Keratinocyte (primary cell): Measurements from ENCODE around the gene TMEM120B. TPM values are rescaled to one million over a fixed set of nuclear protein-coding genes. Genes with fewer than 3 reads are reported as not detected.

Source experiments
- DNase-seq: peaks from one replicate; pipeline ENCODE4 v3.0.0-alpha.2; 2011; ENCODE audit warnings: low read depth, missing footprints, low spot score
- FAIRE-seq: peaks from 2 replicates; lab custom pipeline; 2011; peaks lifted over from hg19 to GRCh38; lab: Jason Lieb, UNC
- H2AFZ ChIP-seq: 2 replicates; pipeline ENCODE4 v1.6.0; 2012; ENCODE audit warnings: low read length, control low read depth, inconsistent platforms; ENCODE audit not compliant: control insufficient read depth
- H3K27ac ChIP-seq: 2 replicates; pipeline ENCODE4 v1.5.1; 2011; ENCODE audit warnings: low read length; ENCODE audit not compliant: control insufficient read depth, insufficient read depth
- H3K27me3 ChIP-seq: 3 replicates; pipeline ENCODE4 v1.6.0; 2011; ENCODE audit warnings: low read length; ENCODE audit not compliant: control insufficient read depth, insufficient read depth; ENCODE audit errors: extremely low read depth
- H3K36me3 ChIP-seq, 2 experiments: 2 replicates in 1 of 2; 3 replicates in 1 of 2; pipeline ENCODE4 v1.5.1; 2011; ENCODE audit warnings: low read length in 2 of 2, mild to moderate bottlenecking in 1 of 2; ENCODE audit not compliant: control insufficient read depth in 2 of 2, insufficient read depth in 2 of 2; ENCODE audit errors: extremely low read depth in 1 of 2
- H3K4me1 ChIP-seq: 3 replicates; pipeline ENCODE4 v1.5.1; 2011; ENCODE audit warnings: low read length; ENCODE audit not compliant: control insufficient read depth, insufficient read depth; ENCODE audit errors: extremely low read depth
- H3K4me2 ChIP-seq: 3 replicates; pipeline ENCODE4 v1.6.0; 2011; ENCODE audit warnings: low read depth, low read length; ENCODE audit not compliant: control insufficient read depth, insufficient read depth; ENCODE audit errors: extremely low read depth
- H3K4me3 ChIP-seq, 3 experiments: fragments of 200-600 bp in 1 of 3; sonication (generic) in 1 of 3; 2 replicates in 2 of 3; 3 replicates in 1 of 3; pipeline ENCODE4 v1.5.1; 2011 to 2016; ENCODE audit warnings: low read length in 3 of 3, mild to moderate bottlenecking in 3 of 3, control low read depth in 2 of 3, inconsistent platforms in 1 of 3, low read depth in 1 of 3, mixed read lengths in 1 of 3, mixed run types in 1 of 3, moderate library complexity in 1 of 3; ENCODE audit not compliant: control insufficient read depth in 2 of 3, insufficient read depth in 2 of 3; ENCODE audit errors: extremely low read depth in 1 of 3
- H3K79me2 ChIP-seq: 2 replicates; pipeline ENCODE4 v1.6.0; 2012; ENCODE audit warnings: low read length; ENCODE audit not compliant: control insufficient read depth, insufficient read depth
- H3K9ac ChIP-seq: 3 replicates; pipeline ENCODE4 v1.6.0; 2011; ENCODE audit warnings: low read length; ENCODE audit not compliant: control insufficient read depth, insufficient read depth; ENCODE audit errors: extremely low read depth
- H3K9me1 ChIP-seq: 3 replicates; pipeline ENCODE4 v1.6.0; 2011; ENCODE audit warnings: low read length; ENCODE audit not compliant: control insufficient read depth, insufficient read depth; ENCODE audit errors: extremely low read depth
- H3K9me3 ChIP-seq: 2 replicates; pipeline ENCODE4 v1.5.1; 2012; ENCODE audit warnings: low read depth, low read length; ENCODE audit not compliant: control insufficient read depth
- H4K20me1 ChIP-seq: 3 replicates; pipeline ENCODE4 v1.6.0; 2011; ENCODE audit warnings: low read length; ENCODE audit not compliant: control insufficient read depth, insufficient read depth; ENCODE audit errors: extremely low read depth
- CTCF ChIP-seq, 3 experiments: IDR thresholded peaks in 1 of 3; conservative IDR thresholded peaks in 1 of 3; optimal IDR thresholded peaks in 1 of 3; 2 replicates in 2 of 3; 3 replicates in 1 of 3; pipeline versions ENCODE3 to v1.5.1; 2011; ENCODE audit warnings: low read length in 3 of 3, mild to moderate bottlenecking in 3 of 3, moderate library complexity in 2 of 3, control low read depth in 1 of 3, inconsistent platforms in 1 of 3; ENCODE audit not compliant: insufficient read depth in 2 of 3; ENCODE audit errors: extremely low read depth in 1 of 3
- EZH2 ChIP-seq: IDR thresholded peaks from one replicate; pipeline ENCODE4 v1.6.1; 2012; ENCODE audit warnings: inconsistent platforms, mild to moderate bottlenecking, low read length, moderate library complexity
- dilution Hi-C: fragments of 300-500 bp; cut with MboI; formaldehyde crosslinking; loops from one replicate; pipeline ENCODE4 v1.7.0; 2020; ENCODE audit warnings: low sequenced_read_pairs; ENCODE audit not compliant: extremely low pct_ligation_motif_present
- polyA plus RNA-seq, 5 experiments: library from polyadenylated mRNA; depleted of rRNA in 3 of 5; stranded (reverse) in 3 of 5; stranded (forward) in 1 of 5; unstranded in 1 of 5; fragments of >200 nt; gene quantifications; 1 replicate in 1 of 5; 2 replicates in 3 of 5; 3 replicates in 1 of 5; pipeline versions ENCODE4 v1.2.1 to v1.2.3, GENCODE V29; 2011 to 2012; ENCODE audit warnings: missing spikeins in 2 of 5, low read depth in 1 of 5, low replicate concordance in 1 of 5

The TMEM120B gene
- polyA plus RNA-seq, 1 donor (not counting 4 experiments of a cell fraction or from before 2014, with no cell fraction given), result 6.9 TPM

DNA sequence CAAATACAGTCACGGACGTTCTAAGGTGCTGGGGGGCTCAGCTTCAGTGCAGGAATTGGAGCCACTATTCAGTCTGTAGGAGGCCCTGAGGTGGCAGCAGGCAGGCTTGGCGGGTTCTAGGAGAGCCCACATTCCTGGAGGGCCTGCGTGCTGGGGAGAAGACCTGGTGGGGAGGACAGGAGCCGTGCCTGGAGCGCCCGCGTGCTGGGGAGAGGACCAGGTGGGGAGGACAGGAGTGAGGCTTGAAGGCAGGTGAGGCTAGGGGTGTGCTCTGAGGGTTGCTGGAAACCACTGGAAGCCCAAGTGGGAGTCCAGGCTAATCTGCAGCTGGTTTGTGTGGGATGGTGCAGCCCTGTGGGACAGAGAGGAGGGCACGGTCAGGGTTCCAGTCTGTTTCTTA, 57.8 kb downstream of the TMEM120B start:
- dilution Hi-C loops, result no loop called here
- H3K27me3 ChIP-seq, result no peaks in the 10 kb centered on the region
- DNase-seq, result no peak
- H3K4me2 ChIP-seq, result no peak overlapping the region
- H2AFZ ChIP-seq, result no peak overlapping the region
- H3K4me3 ChIP-seq, result no peak overlapping the region
- H3K9me1 ChIP-seq, result no peaks in the 10 kb centered on the region
- H3K79me2 ChIP-seq, result no peaks in the 10 kb centered on the region
- no peak overlapping the region for H3K9ac ChIP-seq
- H3K36me3 ChIP-seq, result peaks cover 0 to 2% of the 10 kb centered on the region in 2 experiments
- no peak overlapping the region for H3K27ac ChIP-seq
- FAIRE-seq, result no peak
- peaks cover 10% of the 10 kb centered on the region for H3K4me1 ChIP-seq
- H4K20me1 ChIP-seq, result no peaks in the 10 kb centered on the region
- TF ChIP-seq CTCF (optimal IDR thresholded peaks at IDR 0.05 in 1 of 3, IDR thresholded peaks at IDR 0.05 in 1 of 3, conservative IDR thresholded peaks at IDR 0.05 in 1 of 3; ENCODE audit: extremely low read depth in 1 of 3, insufficient read depth in 2 of 3, low read length in 3 of 3) (no peak), EZH2 (no peak)
- no peaks in the 10 kb centered on the region for H3K9me3 ChIP-seq

- FAIRE-seq, result no peak
- no peak overlapping the region for H3K4me3 ChIP-seq
Observed at GRCh38 chr12:121770813-121771625, 58.5 kb downstream of the TMEM120B start.

More at GRCh38 chr12:121770813-121771625, 58.5 kb downstream of the TMEM120B start:
- Histone ChIP-seq H3K79me2 (no peaks in the 10 kb centered on the region), H2AFZ (no peak overlapping the region), H3K27ac (no peak overlapping the region), H3K9me1 (no peaks in the 10 kb centered on the region), H3K27me3 (no peaks in the 10 kb centered on the region), H3K9ac (no peak overlapping the region), H3K36me3 (peaks cover 0 to 2% of the 10 kb centered on the region in 2 experiments), H3K4me1 (peaks cover 3% of the 10 kb centered on the region), H3K9me3 (no peaks in the 10 kb centered on the region), H4K20me1 (no peaks in the 10 kb centered on the region), H3K4me2 (no peak overlapping the region)
- DNase-seq, result no peak
- dilution Hi-C loops, result no loop called here
- TF ChIP-seq EZH2, result no peak
- no peak for TF ChIP-seq CTCF (optimal IDR thresholded peaks at IDR 0.05 in 1 of 3, IDR thresholded peaks at IDR 0.05 in 1 of 3, conservative IDR thresholded peaks at IDR 0.05 in 1 of 3; ENCODE audit: extremely low read depth in 1 of 3, insufficient read depth in 2 of 3, low read length in 3 of 3)
